Measurements from ENCODE around the gene SELENOH. TPM values are rescaled to one million over a fixed set of nuclear protein-coding genes. Genes with fewer than 3 reads are reported as not detected.
A peak's percentile ranks its signal among the peaks of the same experiment; 100 is the strongest.

The SELENOH gene, protein sequence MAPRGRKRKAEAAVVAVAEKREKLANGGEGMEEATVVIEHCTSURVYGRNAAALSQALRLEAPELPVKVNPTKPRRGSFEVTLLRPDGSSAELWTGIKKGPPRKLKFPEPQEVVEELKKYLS
- total RNA-seq, result 100 to 1,000 TPM in 1 of 4 donors, 10 to 100 TPM in 3; 67.0 to 109 (median 88.0) TPM
- 100 to 1,000 TPM in 1 of 3 donors, 10 to 100 TPM in 2; 79.0 to 120 (median 81.9) TPM for polyA plus RNA-seq
- long read RNA-seq, donor 1, transcript SELENOH-204 (4 exons, 818 nt), result major isoform, 41 of 47 reads
- long read RNA-seq, donor 1, partial matches to known transcripts, result 3 of 47 reads
- long read RNA-seq, donor 1, other reads (novel, unspliced or antisense), result 2 of 47 reads
- long read RNA-seq, donor 2, transcript SELENOH-204 (4 exons, 818 nt), result major isoform, 69 of 73 reads
- long read RNA-seq, donor 2, partial matches to known transcripts, result 1 of 73 reads
- long read RNA-seq, donor 2, other reads (novel, unspliced or antisense), result 0 of 73 reads

DNA sequence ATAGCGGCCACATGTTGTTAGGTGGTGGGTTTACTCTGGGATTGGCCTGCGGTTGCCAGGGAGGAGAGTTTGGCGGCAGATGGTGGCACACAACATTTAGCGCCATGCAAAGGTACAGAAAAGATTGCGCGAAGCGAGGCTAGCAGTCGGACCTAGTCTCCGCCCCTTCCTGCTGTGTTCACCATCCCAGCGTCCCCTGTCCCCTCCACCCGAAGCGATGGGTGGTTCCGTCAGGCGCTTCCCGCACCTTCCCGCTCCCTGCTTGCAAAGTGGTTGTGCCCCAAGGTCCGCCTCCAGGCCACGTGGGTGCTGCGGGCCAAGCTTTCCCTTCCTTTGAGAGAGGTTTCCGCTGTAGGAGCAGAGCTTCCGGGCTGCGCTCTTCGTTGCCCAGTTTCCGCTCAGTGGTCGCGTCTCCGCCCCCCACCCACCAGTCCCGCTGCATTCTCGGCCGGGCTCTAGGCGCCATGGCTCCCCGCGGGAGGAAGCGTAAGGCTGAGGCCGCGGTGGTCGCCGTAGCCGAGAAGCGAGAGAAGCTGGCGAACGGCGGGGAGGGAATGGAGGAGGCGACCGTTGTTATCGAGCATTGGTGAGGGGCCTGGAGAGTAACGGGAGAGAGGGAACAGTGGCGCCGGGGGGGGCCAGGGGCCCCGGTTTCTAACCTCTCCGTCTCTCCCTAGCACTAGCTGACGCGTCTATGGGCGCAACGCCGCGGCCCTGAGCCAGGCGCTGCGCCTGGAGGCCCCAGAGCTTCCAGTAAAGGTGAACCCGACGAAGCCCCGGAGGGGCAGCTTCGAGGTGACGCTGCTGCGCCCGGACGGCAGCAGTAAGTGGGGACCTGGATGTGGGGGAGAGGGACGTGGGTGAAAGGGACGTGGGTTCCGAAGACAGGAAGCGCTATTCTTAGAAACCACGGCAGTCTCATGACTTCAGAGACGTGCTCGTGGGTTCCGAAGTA is at the start of gene SELENOH:
SELENOH (plus strand) TSS at position 360 of the 955 bp plus-strand sequence; CDS start at position 465, 105 bp downstream.
- ATAC-seq, result peak; percentile 97 to 98 (median 98)
- Histone ChIP-seq H3K27ac (peak within 1 kb of the TSS; percentile 92), H3K36me3 (ENCODE audit: insufficient read depth in 1 of 2, low read depth in 1 of 2) (peaks cover 10 to 69% of the 10 kb centered on the region in 2 donors), H3K9me3 (no peaks in the 10 kb centered on the region), H3K27me3 (ENCODE audit: insufficient read depth in 3 of 3, low read length in 2 of 3) (no peaks in the 10 kb centered on the region), H3K4me1 (peaks cover 22% of the 10 kb centered on the region), H3K4me3 (peak within 1 kb of the TSS; percentile 77)
- TF ChIP-seq, protein P1, sequence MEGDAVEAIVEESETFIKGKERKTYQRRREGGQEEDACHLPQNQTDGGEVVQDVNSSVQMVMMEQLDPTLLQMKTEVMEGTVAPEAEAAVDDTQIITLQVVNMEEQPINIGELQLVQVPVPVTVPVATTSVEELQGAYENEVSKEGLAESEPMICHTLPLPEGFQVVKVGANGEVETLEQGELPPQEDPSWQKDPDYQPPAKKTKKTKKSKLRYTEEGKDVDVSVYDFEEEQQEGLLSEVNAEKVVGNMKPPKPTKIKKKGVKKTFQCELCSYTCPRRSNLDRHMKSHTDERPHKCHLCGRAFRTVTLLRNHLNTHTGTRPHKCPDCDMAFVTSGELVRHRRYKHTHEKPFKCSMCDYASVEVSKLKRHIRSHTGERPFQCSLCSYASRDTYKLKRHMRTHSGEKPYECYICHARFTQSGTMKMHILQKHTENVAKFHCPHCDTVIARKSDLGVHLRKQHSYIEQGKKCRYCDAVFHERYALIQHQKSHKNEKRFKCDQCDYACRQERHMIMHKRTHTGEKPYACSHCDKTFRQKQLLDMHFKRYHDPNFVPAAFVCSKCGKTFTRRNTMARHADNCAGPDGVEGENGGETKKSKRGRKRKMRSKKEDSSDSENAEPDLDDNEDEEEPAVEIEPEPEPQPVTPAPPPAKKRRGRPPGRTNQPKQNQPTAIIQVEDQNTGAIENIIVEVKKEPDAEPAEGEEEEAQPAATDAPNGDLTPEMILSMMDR (IDR thresholded peaks at IDR 0.05), result no peak
- DNase-seq, result peak; percentile 96 to 98
- 0 to 1% (median 1%) methylated on average over 72 to 75 of the region's 75 CpGs for WGBS, 3 donors
- intact Hi-C loops (cut with DNase I), result loop anchor here (1.0 to 10.0 kb wide), 4 partner anchors 17 to 783 kb away; partner anchors contain the start of genes MED19 (in 1 of the 2) and TMX2 (in 1 of the 2)

DNA sequence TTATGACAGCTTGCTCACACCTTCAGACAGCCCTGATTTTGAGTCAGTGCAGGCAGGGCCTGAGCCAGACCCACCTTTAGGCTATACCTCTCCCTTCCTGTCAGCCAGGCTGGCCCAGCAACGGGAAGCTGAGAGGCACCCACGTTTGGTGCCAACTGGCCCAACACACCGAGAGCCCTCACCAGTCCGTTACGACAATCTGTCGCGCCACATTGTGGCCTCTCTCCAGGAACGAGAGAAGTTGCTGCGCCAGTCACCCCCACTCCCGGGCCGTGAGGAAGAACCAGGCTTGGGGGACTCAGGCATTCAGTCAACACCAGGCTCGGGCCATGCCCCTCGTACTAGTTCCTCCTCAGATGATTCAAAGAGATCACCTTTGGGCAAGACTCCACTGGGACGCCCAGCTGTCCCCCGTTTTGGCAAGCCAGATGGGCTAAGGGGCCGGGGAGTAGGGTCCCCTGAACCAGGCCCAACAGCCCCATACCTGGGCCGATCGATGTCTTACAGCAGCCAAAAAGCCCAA is 42.4 kb upstream of the SELENOH start:
- Histone ChIP-seq H3K36me3 (ENCODE audit: insufficient read depth in 1 of 2, low read depth in 1 of 2) (peaks cover 11 to 99% of the 10 kb centered on the region in 2 donors), H3K27ac (no peak overlapping the region), H3K4me1 (no peaks in the 10 kb centered on the region), H3K4me3 (no peak overlapping the region), H3K27me3 (ENCODE audit: insufficient read depth in 3 of 3, low read length in 2 of 3) (no peaks in the 10 kb centered on the region), H3K9me3 (no peaks in the 10 kb centered on the region)
- no peak for DNase-seq
- TF ChIP-seq, protein P1 (IDR thresholded peaks at IDR 0.05), result no peak
- ATAC-seq, result peak in 2 of 4 donors; percentile 22 to 31
- intact Hi-C loops (cut with DNase I), result no loop called here
- 60 to 81% (median 62%) methylated on average over 18 of the region's 18 CpGs for WGBS, 3 donors

DNA sequence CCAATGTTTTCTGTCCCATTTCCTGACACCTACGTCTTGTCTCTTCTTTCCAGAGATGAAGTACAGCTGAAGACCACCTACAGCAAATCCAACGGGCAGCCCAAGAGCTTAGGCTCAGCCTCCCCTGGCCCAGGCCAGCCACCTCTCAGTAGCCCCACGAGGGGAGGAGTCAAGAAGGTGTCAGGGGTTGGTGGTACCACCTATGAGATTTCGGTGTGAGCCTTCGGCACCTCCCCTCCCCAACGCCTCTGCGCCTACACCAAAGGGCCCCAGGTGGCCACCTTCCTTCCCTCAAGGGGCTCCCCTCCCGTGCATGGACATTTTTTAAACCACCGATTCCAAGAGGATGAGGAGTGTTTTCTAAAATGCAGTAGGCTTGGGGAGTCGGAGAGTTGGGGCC is 41.5 kb upstream of the SELENOH start:
- intact Hi-C loops (cut with DNase I), result no loop called here
- no peaks in the 10 kb centered on the region for H3K27me3 ChIP-seq (ENCODE audit: insufficient read depth in 3 of 3, low read length in 2 of 3)
- no peaks in the 10 kb centered on the region for H3K9me3 ChIP-seq
- H3K36me3 ChIP-seq (ENCODE audit: insufficient read depth in 1 of 2, low read depth in 1 of 2), result peaks cover 11 to 99% of the 10 kb centered on the region in 2 donors
- no peak overlapping the region for H3K27ac ChIP-seq
- TF ChIP-seq, protein P1 (IDR thresholded peaks at IDR 0.05), result no peak
- no peak overlapping the region for H3K4me3 ChIP-seq
- ATAC-seq, result no peak
- H3K4me1 ChIP-seq, result no peaks in the 10 kb centered on the region
- WGBS, 3 donors, result 80 to 89% (median 81%) methylated on average over 10 of the region's 10 CpGs
- DNase-seq, result no peak

DNA sequence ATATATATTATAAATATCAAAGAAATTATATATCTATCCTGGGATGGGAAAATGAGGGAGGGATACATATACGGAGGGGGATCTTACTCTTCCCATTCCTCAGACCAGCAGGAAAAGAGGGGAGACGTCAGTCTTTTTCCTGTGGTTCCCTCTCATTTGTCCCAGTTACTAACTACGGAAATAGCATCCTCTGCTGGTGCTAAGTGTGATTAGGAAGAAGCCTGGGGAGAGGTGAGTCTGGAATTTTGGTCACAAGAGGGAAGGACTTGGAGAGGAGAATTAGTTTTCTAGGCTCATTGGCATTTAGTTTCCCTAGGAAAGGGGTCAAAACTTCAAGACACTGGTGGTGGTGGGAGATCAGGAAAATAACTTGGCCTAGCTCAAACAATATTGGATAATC is 40.9 kb upstream of the SELENOH start:
- Histone ChIP-seq H3K4me1 (no peaks in the 10 kb centered on the region), H3K9me3 (no peaks in the 10 kb centered on the region), H3K27me3 (ENCODE audit: insufficient read depth in 3 of 3, low read length in 2 of 3) (no peaks in the 10 kb centered on the region), H3K36me3 (ENCODE audit: insufficient read depth in 1 of 2, low read depth in 1 of 2) (peaks cover 9 to 99% of the 10 kb centered on the region in 2 donors), H3K27ac (no peak overlapping the region), H3K4me3 (no peak overlapping the region)
- no peak for ATAC-seq
- TF ChIP-seq, protein P1 (IDR thresholded peaks at IDR 0.05), result no peak
- 53 to 72% (median 60%) methylated on average over 3 of the region's 3 CpGs for WGBS, 3 donors
- intact Hi-C loops (cut with DNase I), result no loop called here
- no peak for DNase-seq

Data from psoas muscle (tissue), 8 donors.